Stomach (tissue), 9 donors: ENCODE measurements around the gene MXRA5. TPM values are rescaled to one million over a fixed set of nuclear protein-coding genes. Genes with fewer than 3 reads are reported as not detected.

Experiments used
- DNase-seq, 2 donors: peaks; one replicate each; pipeline versions ENCODE4 v3.0.0 to v3.0.0-alpha.2; 2013 to 2019
- H3K27ac ChIP-seq, 5 donors: fragments of 200-600 bp in 4 of 5; sonication (generic) in 4 of 5; one replicate each; pipeline ENCODE4 v1.5.1; 2013 to 2019; ENCODE audit warnings: mild to moderate bottlenecking in 1 of 5, moderate library complexity in 1 of 5
- H3K27me3 ChIP-seq, 3 donors: fragments of 200-600 bp; sonication (generic); one replicate each; pipeline ENCODE4 v1.5.1; 2017 to 2019; ENCODE audit warnings: mixed run types in 1 of 3
- H3K36me3 ChIP-seq, 4 donors: fragments of 200-600 bp; sonication (generic); 1 replicate in 3 of 4; 2 replicates in 1 of 4; pipeline ENCODE4 v1.5.1; 2016 to 2019
- H3K4me1 ChIP-seq, 4 donors: fragments of 200-600 bp; sonication (generic); one replicate each; pipeline ENCODE4 v1.5.1; 2016 to 2019
- H3K4me3 ChIP-seq, 4 donors: fragments of 200-600 bp; sonication (generic) in 3 of 4; one replicate each; pipeline ENCODE4 v1.5.1; 2016 to 2019; ENCODE audit warnings: mild to moderate bottlenecking in 1 of 4
- H3K9me3 ChIP-seq, 4 donors: fragments of 200-600 bp; sonication (generic); one replicate each; pipeline ENCODE4 v1.5.1; 2016 to 2019
- CTCF ChIP-seq, 7 experiments: fragments of 450-650 bp in 4 of 7; fragments of 200-600 bp in 3 of 7; sonication (generic) in 3 of 7; IDR thresholded peaks; one replicate each; pipeline ENCODE4 v1.5.1; 2016 to 2019; ENCODE audit warnings: antibody characterized with exemption in 7 of 7, control low read depth in 2 of 7, mild to moderate bottlenecking in 1 of 7
- EP300 ChIP-seq: sonication (generic); formaldehyde crosslinking; IDR thresholded peaks from one replicate; pipeline ENCODE4 v1.6.1; 2017; ENCODE audit warnings: antibody characterized with exemption
- POLR2A ChIP-seq, 4 donors: fragments of 450-650 bp; IDR thresholded peaks; one replicate each; pipeline ENCODE4 v1.6.1; 2016; ENCODE audit warnings: antibody characterized with exemption in 4 of 4, control low read depth in 2 of 4, mild to moderate bottlenecking in 1 of 4, moderate library complexity in 1 of 4
- POLR2AphosphoS5 ChIP-seq, 3 donors: sonication (generic); formaldehyde crosslinking; IDR thresholded peaks; one replicate each; pipeline ENCODE4 v1.6.1; 2016; ENCODE audit warnings: antibody characterized with exemption in 3 of 3
- WGBS, 5 donors: extraction: QIAGEN DNeasy Blood & Tissue Kit in 3 of 5; methylation state at CpG; one replicate each; pipeline versions ENCODE4 v1.1.5 to v1.1.7; 2013 to 2018; 5-methylcytosine and 5-hydroxymethylcytosine counted together
- intact Hi-C: fragments of 100-400 bp; cut with DNase I; formaldehyde crosslinking; loops from one replicate; pipeline ENCODE4 v1.15.1; 2023; ENCODE audit warnings: low total_unique reads
- polyA plus RNA-seq, 3 donors: library from polyadenylated mRNA; stranded (reverse); fragments of 200-250 nt; gene quantifications; one replicate each; pipeline ENCODE4 v1.2.3, GENCODE V29; 2013
- total RNA-seq, 5 donors: library from RNA; depleted of rRNA; stranded (reverse); fragments of >200 nt; gene quantifications; one replicate each; pipeline versions ENCODE4 v1.1.0 to v1.2.3, GENCODE V29; 2014 to 2016
- donor health status: healthy with polysubstance abuse.
- donor health status: Bipolar disorder and iron deficiency.
- donor health status: healthy.

The MXRA5 gene
- total and polyA plus RNA-seq, 8 donors = 0.58 to 23.7 (median 5.6) TPM

GRCh38 chrX:3340016-3340415, 6.4 kb downstream of the MXRA5 start:
- no peaks in the 10 kb centered on the region for H3K36me3 ChIP-seq
- H3K4me3 ChIP-seq = no peak overlapping the region
- 46 to 80% (median 73%) methylated on average over 1 of the region's 1 CpG for WGBS, 5 donors
- no peak for TF ChIP-seq EP300
- TF ChIP-seq CTCF (IDR thresholded peaks at IDR 0.05) = no peak
- intact Hi-C loops = no loop called here
- H3K27me3 ChIP-seq = peaks cover 0 to 11% (median 8%) of the 10 kb centered on the region in 3 donors
- H3K9me3 ChIP-seq = no peaks in the 10 kb centered on the region
- no peak for DNase-seq
- no peak overlapping the region for H3K27ac ChIP-seq
- H3K4me1 ChIP-seq = peaks cover 0 to 5% (median 2%) of the 10 kb centered on the region in 4 donors

- intact Hi-C loops = no loop called here
These were observed 19.8 kb downstream of the MXRA5 start for GRCh38 chrX:3326681-3327080.

GRCh38 chrX:3320471-3321046, 25.9 kb downstream of the MXRA5 start:
- H3K27me3 ChIP-seq = no peaks in the 10 kb centered on the region
- no peak for DNase-seq
- H3K9me3 ChIP-seq = peaks cover 0 to 10% (median 2%) of the 10 kb centered on the region in 4 donors
- intact Hi-C loops = no loop called here
- no peaks in the 10 kb centered on the region for H3K36me3 ChIP-seq
- WGBS, 5 donors = 51 to 67% (median 62%) methylated on average over 7 of the region's 7 CpGs
- H3K4me3 ChIP-seq = no peak overlapping the region
- TF ChIP-seq EP300 (no peak), POLR2AphosphoS5 (IDR thresholded peaks at IDR 0.05) (no peak), CTCF (IDR thresholded peaks at IDR 0.05) (no peak), POLR2A (IDR thresholded peaks at IDR 0.05) (no peak)
- H3K4me1 ChIP-seq = no peaks in the 10 kb centered on the region
- H3K27ac ChIP-seq = no peak overlapping the region

More at GRCh38 chrX:3326681-3327080, 19.8 kb downstream of the MXRA5 start:
- H3K36me3 ChIP-seq = no peaks in the 10 kb centered on the region
- no peaks in the 10 kb centered on the region for H3K27me3 ChIP-seq
- no peaks in the 10 kb centered on the region for H3K4me1 ChIP-seq
- no peak for DNase-seq
- no peak overlapping the region for H3K27ac ChIP-seq
- no peaks in the 10 kb centered on the region for H3K9me3 ChIP-seq
- TF ChIP-seq EP300 (no peak), POLR2AphosphoS5 (IDR thresholded peaks at IDR 0.05) (no peak)
- WGBS, 5 donors = 62 to 71% (median 68%) methylated on average over 7 of the region's 7 CpGs
- no peak overlapping the region for H3K4me3 ChIP-seq

GRCh38 chrX:3317191-3317718, 29.2 kb downstream of the MXRA5 start:
- no peaks in the 10 kb centered on the region for H3K27me3 ChIP-seq
- H3K36me3 ChIP-seq = no peaks in the 10 kb centered on the region
- H3K27ac ChIP-seq = no peak overlapping the region
- intact Hi-C loops = no loop called here
- 76 to 93% (median 91%) methylated on average over 13 to 47 of the region's 47 CpGs for WGBS, 5 donors
- no peak overlapping the region for H3K4me3 ChIP-seq
- TF ChIP-seq EP300 (no peak), CTCF (IDR thresholded peaks at IDR 0.05) (no peak), POLR2AphosphoS5 (IDR thresholded peaks at IDR 0.05) (no peak), POLR2A (IDR thresholded peaks at IDR 0.05) (no peak)
- DNase-seq = no peak
- H3K4me1 ChIP-seq = no peaks in the 10 kb centered on the region
- H3K9me3 ChIP-seq = peaks cover 0 to 10% (median 2%) of the 10 kb centered on the region in 4 donors

GRCh38 chrX:3312109-3312508, 34.3 kb downstream of the MXRA5 start:
- intact Hi-C loops = no loop called here
- H3K4me3 ChIP-seq = no peak overlapping the region
- no peaks in the 10 kb centered on the region for H3K4me1 ChIP-seq
- H3K9me3 ChIP-seq = peaks cover 0 to 2% (median under 1%) of the 10 kb centered on the region in 4 donors
- TF ChIP-seq POLR2AphosphoS5 (IDR thresholded peaks at IDR 0.05) (no peak), POLR2A (IDR thresholded peaks at IDR 0.05) (no peak), CTCF (IDR thresholded peaks at IDR 0.05) (no peak), EP300 (no peak)
- no peaks in the 10 kb centered on the region for H3K27me3 ChIP-seq
- H3K36me3 ChIP-seq = no peaks in the 10 kb centered on the region
- DNase-seq = no peak
- WGBS, 5 donors = 62 to 86% (median 71%) methylated on average over 2 of the region's 2 CpGs
- no peak overlapping the region for H3K27ac ChIP-seq
